GM19438 (cell line): Measurements from ENCODE around the gene PPP1R16B.
A peak's percentile ranks its signal among the peaks of the same experiment; 100 is the strongest.

Experiments
- ATAC-seq: cut with Tn5 transposase; IDR thresholded peaks from one replicate; pipeline ENCODE4 v1.9.1; 2021; ENCODE audit warnings: low read depth; ENCODE audit not compliant: unreplicated experiment

The PPP1R16B gene

GRCh38 chr20:38893056-38893564 is 87.6 kb downstream of the PPP1R16B start:
- ATAC-seq: no peak

- ATAC-seq: peak; percentile 47
These were observed 88.1 kb downstream of the PPP1R16B start for GRCh38 chr20:38893565-38894090.

GRCh38 chr20:38894091-38894847 is 88.8 kb downstream of the PPP1R16B start:
- ATAC-seq: no peak

GRCh38 chr20:38895098-38895949 is 89.8 kb downstream of the PPP1R16B start:
- ATAC-seq: no peak

- no peak for ATAC-seq
These were observed 90.6 kb downstream of the PPP1R16B start for GRCh38 chr20:38896009-38896594.

- ATAC-seq: no peak
These were observed 91.8 kb downstream of the PPP1R16B start for GRCh38 chr20:38897267-38897666.

- ATAC-seq: no peak
These were observed 95.1 kb downstream of the PPP1R16B start for GRCh38 chr20:38900606-38901005.

GRCh38 chr20:38902601-38903000 is 97.1 kb downstream of the PPP1R16B start:
- no peak for ATAC-seq

GRCh38 chr20:38903335-38903734 is 97.8 kb downstream of the PPP1R16B start:
- ATAC-seq: no peak

- no peak for ATAC-seq
These were observed 99.9 kb downstream of the PPP1R16B start for GRCh38 chr20:38905375-38905774.

GRCh38 chr20:38907918-38908677 is 102.6 kb downstream of the PPP1R16B start:
- ATAC-seq: no peak

GRCh38 chr20:38915355-38915754 is 109.9 kb downstream of the PPP1R16B start:
- ATAC-seq: no peak

GRCh38 chr20:38917657-38918056 is 112.2 kb downstream of the PPP1R16B start:
- no peak for ATAC-seq

GRCh38 chr20:38918172-38918571 is 112.7 kb downstream of the PPP1R16B start:
- ATAC-seq: no peak

GRCh38 chr20:38919683-38920082 is 114.2 kb downstream of the PPP1R16B start:
- ATAC-seq: no peak

- ATAC-seq: no peak
These were observed 114.9 kb downstream of the PPP1R16B start for GRCh38 chr20:38920411-38920810.

- ATAC-seq: no peak
These were observed 115.4 kb downstream of the PPP1R16B start for GRCh38 chr20:38920851-38921250.

- ATAC-seq: no peak
These were observed 119.2 kb downstream of the PPP1R16B start for GRCh38 chr20:38924718-38925117.

GRCh38 chr20:38926142-38926933 is 120.8 kb downstream of the PPP1R16B start, which contains the start of gene FAM83D:
Gene FAM83D (plus strand): TSS chr20:38926417. CDS start chr20:38926443, 26 bp downstream.
- peak; percentile 92 for ATAC-seq
